ENCODE results near the gene HACD2. TPM values are rescaled to one million over a fixed set of nuclear protein-coding genes. Genes with fewer than 3 reads are reported as not detected.

HACD2 gene
- polyA plus RNA-seq, 1 donor: 75.2 TPM

- no peaks in the 10 kb centered on the region for H3K36me3 ChIP-seq (ENCODE audit: control insufficient read depth, insufficient read depth, low read length)
- H3K4me1 ChIP-seq (ENCODE audit: control insufficient read depth, insufficient read depth, low read length): no peaks in the 10 kb centered on the region
- H3K9me3 ChIP-seq (ENCODE audit: control insufficient read depth, low read depth, low read length): peaks cover 2% of the 10 kb centered on the region
- DNase-seq: no peak
- H3K27ac ChIP-seq (ENCODE audit: low read length): no peak overlapping the region
- no CpG with 5 or more reads among the region's 4 CpGs for WGBS (ENCODE audit: insufficient coverage, low lambda C conversion rate)
- no peaks in the 10 kb centered on the region for H3K27me3 ChIP-seq (ENCODE audit: control insufficient read depth, insufficient read depth, low read length)
- H3K4me3 ChIP-seq (ENCODE audit: low read length): no peak overlapping the region
These were observed 12.7 kb upstream of the HACD2 start for GRCh38 chr3:123597561-123597960.

GRCh38 chr3:123595396-123596180 lies 10.7 kb upstream of the HACD2 start:
- 100% methylated on average over 1 of the region's 5 CpGs for WGBS (ENCODE audit: insufficient coverage, low lambda C conversion rate)
- Histone ChIP-seq H3K27ac (ENCODE audit: low read length) (no peak overlapping the region), H3K9me3 (ENCODE audit: control insufficient read depth, low read depth, low read length) (peaks cover 8% of the 10 kb centered on the region), H3K36me3 (ENCODE audit: control insufficient read depth, insufficient read depth, low read length) (no peaks in the 10 kb centered on the region), H3K4me1 (ENCODE audit: control insufficient read depth, insufficient read depth, low read length) (no peaks in the 10 kb centered on the region), H3K4me3 (ENCODE audit: low read length) (no peak overlapping the region), H3K27me3 (ENCODE audit: control insufficient read depth, insufficient read depth, low read length) (no peaks in the 10 kb centered on the region)
- no peak for DNase-seq

GRCh38 chr3:123593381-123593780 lies 8.5 kb upstream of the HACD2 start:
- no peaks in the 10 kb centered on the region for H3K27me3 ChIP-seq (ENCODE audit: control insufficient read depth, insufficient read depth, low read length)
- H3K4me3 ChIP-seq (ENCODE audit: low read length): no peak overlapping the region
- DNase-seq: no peak
- no peak overlapping the region for H3K27ac ChIP-seq (ENCODE audit: low read length)
- H3K4me1 ChIP-seq (ENCODE audit: control insufficient read depth, insufficient read depth, low read length): no peaks in the 10 kb centered on the region
- 100% methylated on average over 1 of the region's 3 CpGs for WGBS (ENCODE audit: insufficient coverage, low lambda C conversion rate)
- peaks cover 8% of the 10 kb centered on the region for H3K9me3 ChIP-seq (ENCODE audit: control insufficient read depth, low read depth, low read length)
- H3K36me3 ChIP-seq (ENCODE audit: control insufficient read depth, insufficient read depth, low read length): no peaks in the 10 kb centered on the region

GRCh38 chr3:123590685-123591450 lies 6.0 kb upstream of the HACD2 start:
- Histone ChIP-seq H3K36me3 (ENCODE audit: control insufficient read depth, insufficient read depth, low read length) (no peaks in the 10 kb centered on the region), H3K4me3 (ENCODE audit: low read length) (no peak overlapping the region), H3K4me1 (ENCODE audit: control insufficient read depth, insufficient read depth, low read length) (peaks cover 3% of the 10 kb centered on the region), H3K27me3 (ENCODE audit: control insufficient read depth, insufficient read depth, low read length) (no peaks in the 10 kb centered on the region), H3K27ac (ENCODE audit: low read length) (no peak overlapping the region), H3K9me3 (ENCODE audit: control insufficient read depth, low read depth, low read length) (peaks cover 8% of the 10 kb centered on the region)
- no peak for DNase-seq
- no CpG with 5 or more reads among the region's 3 CpGs for WGBS (ENCODE audit: insufficient coverage, low lambda C conversion rate)

- peaks cover 8% of the 10 kb centered on the region for H3K9me3 ChIP-seq (ENCODE audit: control insufficient read depth, low read depth, low read length)
- H3K4me3 ChIP-seq (ENCODE audit: low read length): no peak overlapping the region
- H3K36me3 ChIP-seq (ENCODE audit: control insufficient read depth, insufficient read depth, low read length): no peaks in the 10 kb centered on the region
- DNase-seq: no peak
- WGBS (ENCODE audit: insufficient coverage, low lambda C conversion rate): no CpG with 5 or more reads among the region's 2 CpGs
- H3K27ac ChIP-seq (ENCODE audit: low read length): no peak overlapping the region
- peaks cover 5% of the 10 kb centered on the region for H3K4me1 ChIP-seq (ENCODE audit: control insufficient read depth, insufficient read depth, low read length)
- no peaks in the 10 kb centered on the region for H3K27me3 ChIP-seq (ENCODE audit: control insufficient read depth, insufficient read depth, low read length)
These were observed 2.5 kb upstream of the HACD2 start for GRCh38 chr3:123587401-123587800.

- Histone ChIP-seq H3K27me3 (ENCODE audit: control insufficient read depth, insufficient read depth, low read length) (no peaks in the 10 kb centered on the region), H3K4me3 (ENCODE audit: low read length) (no peak overlapping the region), H3K4me1 (ENCODE audit: control insufficient read depth, insufficient read depth, low read length) (peaks cover 7% of the 10 kb centered on the region), H3K36me3 (ENCODE audit: control insufficient read depth, insufficient read depth, low read length) (no peaks in the 10 kb centered on the region), H3K27ac (ENCODE audit: low read length) (no peak overlapping the region), H3K9me3 (ENCODE audit: control insufficient read depth, low read depth, low read length) (peaks cover 8% of the 10 kb centered on the region)
- DNase-seq: no peak
- WGBS (ENCODE audit: insufficient coverage, low lambda C conversion rate): no CpG with 5 or more reads among the region's 2 CpGs
These were observed 2.1 kb upstream of the HACD2 start for GRCh38 chr3:123586968-123587367.

GRCh38 chr3:123586131-123586530 lies 1.3 kb upstream of the HACD2 start:
- WGBS (ENCODE audit: insufficient coverage, low lambda C conversion rate): no CpG with 5 or more reads among the region's 10 CpGs
- peak in 1 of 2 donors; percentile 72 for DNase-seq

GRCh38 chr3:123584284-123584987 lies 417 bp downstream of the HACD2 start:
- peaks cover 19% of the 10 kb centered on the region for H3K36me3 ChIP-seq (ENCODE audit: control insufficient read depth, insufficient read depth, low read length)
- H3K9me3 ChIP-seq (ENCODE audit: control insufficient read depth, low read depth, low read length): no peaks in the 10 kb centered on the region
- no peaks in the 10 kb centered on the region for H3K27me3 ChIP-seq (ENCODE audit: control insufficient read depth, insufficient read depth, low read length)
- H3K4me3 ChIP-seq (ENCODE audit: low read length): peak overlapping the region; percentile 76
- peak overlapping the region; percentile 80 for H3K27ac ChIP-seq (ENCODE audit: low read length)
- no peak for DNase-seq
- no CpG with 5 or more reads among the region's 65 CpGs for WGBS (ENCODE audit: insufficient coverage, low lambda C conversion rate)
- peaks cover 7% of the 10 kb centered on the region for H3K4me1 ChIP-seq (ENCODE audit: control insufficient read depth, insufficient read depth, low read length)

More at GRCh38 chr3:123586131-123586530, 1.3 kb upstream of the HACD2 start:
- Histone ChIP-seq H3K4me1 (ENCODE audit: control insufficient read depth, insufficient read depth, low read length) (peaks cover 7% of the 10 kb centered on the region), H3K27ac (ENCODE audit: low read length) (peak overlapping the region; percentile 87), H3K36me3 (ENCODE audit: control insufficient read depth, insufficient read depth, low read length) (peaks cover 5% of the 10 kb centered on the region), H3K4me3 (ENCODE audit: low read length) (peak overlapping the region; percentile 76), H3K9me3 (ENCODE audit: control insufficient read depth, low read depth, low read length) (peaks cover 8% of the 10 kb centered on the region), H3K27me3 (ENCODE audit: control insufficient read depth, insufficient read depth, low read length) (no peaks in the 10 kb centered on the region)

- H3K4me3 ChIP-seq (ENCODE audit: low read length): peak overlapping the region; percentile 76
- H3K27ac ChIP-seq (ENCODE audit: low read length): no peak overlapping the region
- no peaks in the 10 kb centered on the region for H3K27me3 ChIP-seq (ENCODE audit: control insufficient read depth, insufficient read depth, low read length)
- WGBS (ENCODE audit: insufficient coverage, low lambda C conversion rate): 100% methylated on average over 1 of the region's 3 CpGs
- no peaks in the 10 kb centered on the region for H3K9me3 ChIP-seq (ENCODE audit: control insufficient read depth, low read depth, low read length)
- no peak for DNase-seq
- peaks cover 7% of the 10 kb centered on the region for H3K4me1 ChIP-seq (ENCODE audit: control insufficient read depth, insufficient read depth, low read length)
- H3K36me3 ChIP-seq (ENCODE audit: control insufficient read depth, insufficient read depth, low read length): peaks cover 24% of the 10 kb centered on the region
These were observed 1.3 kb downstream of the HACD2 start for GRCh38 chr3:123583561-123583960.

GRCh38 chr3:123582315-123582714 lies 2.5 kb downstream of the HACD2 start:
- Histone ChIP-seq H3K4me3 (ENCODE audit: low read length) (no peak overlapping the region), H3K36me3 (ENCODE audit: control insufficient read depth, insufficient read depth, low read length) (peaks cover 27% of the 10 kb centered on the region), H3K27me3 (ENCODE audit: control insufficient read depth, insufficient read depth, low read length) (no peaks in the 10 kb centered on the region), H3K27ac (ENCODE audit: low read length) (peak overlapping the region; percentile 48), H3K9me3 (ENCODE audit: control insufficient read depth, low read depth, low read length) (no peaks in the 10 kb centered on the region), H3K4me1 (ENCODE audit: control insufficient read depth, insufficient read depth, low read length) (peaks cover 7% of the 10 kb centered on the region)
- peak; percentile 63 to 77 for DNase-seq
- no CpG with 5 or more reads among the region's 3 CpGs for WGBS (ENCODE audit: insufficient coverage, low lambda C conversion rate)
